H1 (cell line): Measurements from ENCODE around the gene UHRF1.

ENCODE experiments used
- CHD2 ChIP-seq: IDR thresholded peaks from 2 replicates; pipeline ENCODE4 v1.6.1; 2012; ENCODE audit warnings: low read length, improper control_type of control experiment
- EP300 ChIP-seq, 2 experiments: IDR thresholded peaks; 1 replicate in 1 of 2; 2 replicates in 1 of 2; pipeline ENCODE4 v1.6.1; 2011 to 2012; ENCODE audit warnings: low read depth in 2 of 2, low read length in 2 of 2, mild to moderate bottlenecking in 2 of 2, borderline replicate concordance in 1 of 2, inconsistent platforms in 1 of 2, moderate library complexity in 1 of 2
- GTF2F1 ChIP-seq: IDR thresholded peaks from 2 replicates; pipeline ENCODE4 v1.6.1; 2012; ENCODE audit warnings: low read depth, low read length, improper control_type of control experiment, borderline replicate concordance
- TF ChIP-seq, protein P1 (sequence below): IDR thresholded peaks from 2 replicates; pipeline ENCODE4 v1.6.1; 2012; ENCODE audit warnings: low read length, inconsistent platforms

DNA sequence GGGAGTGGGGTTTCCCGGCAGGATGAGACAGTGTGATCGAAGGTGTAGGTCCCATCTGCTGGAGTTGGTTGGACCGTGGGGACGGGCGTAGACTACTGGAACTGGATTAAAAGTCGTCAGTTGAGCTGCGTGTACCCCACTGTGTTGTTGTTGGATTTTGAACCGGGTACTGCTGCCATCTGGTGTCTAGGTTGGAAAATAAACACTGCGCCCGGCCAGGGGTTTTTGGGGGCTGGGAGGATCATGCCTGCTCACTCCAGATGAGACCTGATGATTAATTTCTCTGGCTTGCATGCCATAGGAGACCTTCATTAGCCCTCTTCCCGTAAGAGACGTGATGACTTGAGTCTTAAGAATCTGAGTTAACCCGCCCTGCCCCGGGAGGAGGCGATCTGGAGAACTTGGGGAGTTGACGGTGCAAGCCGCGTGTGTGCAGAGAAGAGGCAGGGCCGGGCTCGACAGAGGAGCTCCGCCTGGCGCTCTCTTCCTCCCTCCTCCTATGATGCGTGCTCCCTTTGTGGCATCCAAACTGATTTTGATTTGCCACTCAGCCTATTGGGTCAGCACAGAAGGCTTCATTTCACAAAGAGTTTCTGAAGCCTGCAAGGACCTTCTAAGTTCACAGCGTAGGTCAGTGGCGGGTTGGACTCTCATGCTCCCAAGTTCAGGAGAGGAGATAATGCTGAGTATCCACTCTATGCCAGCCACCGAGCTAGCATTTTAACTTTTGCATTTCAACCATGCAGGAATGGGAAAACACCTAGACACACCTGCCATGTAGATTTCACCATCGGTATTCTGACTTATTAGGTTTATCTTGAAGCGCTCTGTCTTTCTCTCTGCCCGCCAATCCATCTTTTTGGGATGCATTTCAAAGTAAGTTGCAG lies 2.7 kb downstream of the UHRF1 start:
- TF ChIP-seq, protein P1, sequence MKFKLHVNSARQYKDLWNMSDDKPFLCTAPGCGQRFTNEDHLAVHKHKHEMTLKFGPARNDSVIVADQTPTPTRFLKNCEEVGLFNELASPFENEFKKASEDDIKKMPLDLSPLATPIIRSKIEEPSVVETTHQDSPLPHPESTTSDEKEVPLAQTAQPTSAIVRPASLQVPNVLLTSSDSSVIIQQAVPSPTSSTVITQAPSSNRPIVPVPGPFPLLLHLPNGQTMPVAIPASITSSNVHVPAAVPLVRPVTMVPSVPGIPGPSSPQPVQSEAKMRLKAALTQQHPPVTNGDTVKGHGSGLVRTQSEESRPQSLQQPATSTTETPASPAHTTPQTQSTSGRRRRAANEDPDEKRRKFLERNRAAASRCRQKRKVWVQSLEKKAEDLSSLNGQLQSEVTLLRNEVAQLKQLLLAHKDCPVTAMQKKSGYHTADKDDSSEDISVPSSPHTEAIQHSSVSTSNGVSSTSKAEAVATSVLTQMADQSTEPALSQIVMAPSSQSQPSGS, result no peak
- TF ChIP-seq EP300 (IDR thresholded peaks at IDR 0.05; ENCODE audit: borderline replicate concordance in 1 of 2, low read depth in 2 of 2, low read length in 2 of 2) (no peak), CHD2 (no peak), GTF2F1 (no peak)
